Stimulated activated CD8-positive, alpha-beta memory T cell treated with anti-CD3 and anti-CD28 coated beads, Interleukin-2, amount 100 ng/mL, for 1 hour (primary cell): ENCODE measurements around the gene FOXO1.

Experiments
- DNase-seq, 2 donors: peaks; one replicate each; pipeline ENCODE4 v3.0.0-alpha.2; 2020; ENCODE audit warnings: low read depth in 2 of 2

Gene FOXO1

GRCh38 chr13:40665126-40666044 is 1.1 kb downstream of the FOXO1 start:
- peak; percentile 8 to 29 for DNase-seq

GRCh38 chr13:40664350-40665125 is 1.9 kb downstream of the FOXO1 start:
- peak; percentile 33 to 37 for DNase-seq

- DNase-seq = peak; percentile 38 to 49
Measured at GRCh38 chr13:40664100-40664349, 2.4 kb downstream of the FOXO1 start.

GRCh38 chr13:40662866-40663265 is 3.6 kb downstream of the FOXO1 start:
- DNase-seq = no peak

- DNase-seq = no peak
Measured at GRCh38 chr13:40661875-40662665, 4.4 kb downstream of the FOXO1 start.

- DNase-seq = no peak
Measured at GRCh38 chr13:40660692-40661091, 5.7 kb downstream of the FOXO1 start.

GRCh38 chr13:40660141-40660664 is 6.2 kb downstream of the FOXO1 start:
- no peak for DNase-seq

GRCh38 chr13:40657951-40658350 is 8.5 kb downstream of the FOXO1 start:
- no peak for DNase-seq

- DNase-seq = no peak
Measured at GRCh38 chr13:40657307-40657706, 9.1 kb downstream of the FOXO1 start.

- DNase-seq = no peak
Measured at GRCh38 chr13:40656358-40656757, 10.1 kb downstream of the FOXO1 start.

- no peak for DNase-seq
Measured at GRCh38 chr13:40653527-40654318, 12.7 kb downstream of the FOXO1 start.

GRCh38 chr13:40652588-40652940 is 13.9 kb downstream of the FOXO1 start:
- DNase-seq = no peak

- no peak for DNase-seq
Measured at GRCh38 chr13:40651866-40652587, 14.4 kb downstream of the FOXO1 start.

GRCh38 chr13:40648841-40649240 is 17.6 kb downstream of the FOXO1 start:
- no peak for DNase-seq

GRCh38 chr13:40648040-40648439 is 18.4 kb downstream of the FOXO1 start:
- no peak for DNase-seq

GRCh38 chr13:40644838-40645604 is 21.4 kb downstream of the FOXO1 start:
- DNase-seq = no peak

GRCh38 chr13:40640845-40641458 is 25.5 kb downstream of the FOXO1 start:
- no peak for DNase-seq

GRCh38 chr13:40640202-40640601 is 26.2 kb downstream of the FOXO1 start:
- no peak for DNase-seq

GRCh38 chr13:40639221-40639681 is 27.2 kb downstream of the FOXO1 start:
- DNase-seq = no peak
